ENCODE measurements around the gene TMEM18.

DNA sequence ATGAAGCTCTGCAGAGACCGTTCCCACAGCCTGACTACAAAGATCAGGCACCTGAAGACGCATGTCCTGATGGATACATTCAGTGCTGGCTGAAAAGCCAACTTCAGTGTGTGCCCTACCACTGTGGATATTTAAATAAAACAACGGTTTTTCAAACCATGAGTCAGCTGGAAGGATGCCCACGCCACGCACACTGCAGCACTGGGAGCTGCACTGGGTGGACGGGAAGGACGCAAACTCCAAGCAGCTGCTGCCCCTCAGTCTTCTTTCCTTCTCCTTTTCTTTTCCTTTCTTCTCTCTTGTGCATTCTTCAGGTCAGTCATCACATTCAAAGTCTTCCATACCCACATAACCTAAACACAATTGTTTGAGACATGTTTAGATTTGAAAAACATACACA, 7.9 kb downstream of the TMEM18 start:
- TF ChIP-seq, protein P1, sequence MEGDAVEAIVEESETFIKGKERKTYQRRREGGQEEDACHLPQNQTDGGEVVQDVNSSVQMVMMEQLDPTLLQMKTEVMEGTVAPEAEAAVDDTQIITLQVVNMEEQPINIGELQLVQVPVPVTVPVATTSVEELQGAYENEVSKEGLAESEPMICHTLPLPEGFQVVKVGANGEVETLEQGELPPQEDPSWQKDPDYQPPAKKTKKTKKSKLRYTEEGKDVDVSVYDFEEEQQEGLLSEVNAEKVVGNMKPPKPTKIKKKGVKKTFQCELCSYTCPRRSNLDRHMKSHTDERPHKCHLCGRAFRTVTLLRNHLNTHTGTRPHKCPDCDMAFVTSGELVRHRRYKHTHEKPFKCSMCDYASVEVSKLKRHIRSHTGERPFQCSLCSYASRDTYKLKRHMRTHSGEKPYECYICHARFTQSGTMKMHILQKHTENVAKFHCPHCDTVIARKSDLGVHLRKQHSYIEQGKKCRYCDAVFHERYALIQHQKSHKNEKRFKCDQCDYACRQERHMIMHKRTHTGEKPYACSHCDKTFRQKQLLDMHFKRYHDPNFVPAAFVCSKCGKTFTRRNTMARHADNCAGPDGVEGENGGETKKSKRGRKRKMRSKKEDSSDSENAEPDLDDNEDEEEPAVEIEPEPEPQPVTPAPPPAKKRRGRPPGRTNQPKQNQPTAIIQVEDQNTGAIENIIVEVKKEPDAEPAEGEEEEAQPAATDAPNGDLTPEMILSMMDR (IDR thresholded peaks at IDR 0.05) = no peak
- no peak for TF ChIP-seq EZH2 (IDR thresholded peaks at IDR 0.05)

Data from neural progenitor cell (in vitro differentiated cells).